Erythroblast (primary cell): ENCODE results near the gene ERC2.

Source experiments
- DNase-seq, 2 experiments: peaks; one replicate each; lab custom pipeline; 2025; lab: John Stamatoyannopoulos, UW
- GATA1 ChIP-seq: IDR thresholded peaks from 2 replicates; pipeline ENCODE4 v1.6.1; 2011; ENCODE audit warnings: low read depth, mild to moderate bottlenecking, control low read depth, low read length, moderate library complexity
- POLR2A ChIP-seq: IDR thresholded peaks from 2 replicates; pipeline ENCODE4 v1.6.1; 2011; ENCODE audit warnings: mild to moderate bottlenecking, low read length

ERC2 gene

DNA sequence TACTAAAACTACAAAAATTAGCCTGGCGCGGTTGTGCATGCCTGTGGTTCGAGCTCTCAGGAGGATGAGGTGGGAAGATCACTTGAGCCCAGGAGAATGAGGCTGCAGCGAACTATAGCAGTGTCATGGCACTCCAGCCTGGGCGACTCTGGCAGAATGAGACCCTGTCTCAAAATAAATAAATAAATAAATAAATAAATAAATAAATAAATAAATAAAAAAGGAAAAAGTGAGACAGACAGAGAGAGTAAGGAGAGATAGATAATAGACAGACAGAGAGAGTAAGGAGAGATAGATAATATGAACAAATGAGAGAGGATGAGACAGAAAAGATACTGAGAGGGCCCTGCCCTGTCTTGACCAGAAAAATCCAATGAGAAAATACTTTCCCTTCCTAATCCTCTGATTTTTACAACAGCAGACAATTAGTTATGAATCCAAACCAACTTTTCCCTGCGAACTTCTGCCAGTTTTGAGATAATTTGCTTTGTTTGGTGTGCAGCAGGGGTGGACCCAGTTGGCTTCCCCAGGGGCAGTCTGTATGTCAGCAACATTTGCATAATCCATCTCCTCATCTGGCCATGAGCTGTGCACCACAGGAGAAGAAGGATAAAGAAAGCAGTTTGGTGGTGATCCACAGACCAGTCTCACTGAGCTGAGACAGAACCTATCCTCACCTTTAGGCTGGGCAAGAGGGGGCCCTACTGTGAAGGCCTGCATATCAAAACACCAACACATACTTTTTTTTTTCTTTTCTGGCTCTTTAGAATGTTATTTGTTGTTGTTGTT is 692.7 kb downstream of the ERC2 start:
- TF ChIP-seq GATA1 (no peak), POLR2A (no peak)
- DNase-seq = no peak

DNA sequence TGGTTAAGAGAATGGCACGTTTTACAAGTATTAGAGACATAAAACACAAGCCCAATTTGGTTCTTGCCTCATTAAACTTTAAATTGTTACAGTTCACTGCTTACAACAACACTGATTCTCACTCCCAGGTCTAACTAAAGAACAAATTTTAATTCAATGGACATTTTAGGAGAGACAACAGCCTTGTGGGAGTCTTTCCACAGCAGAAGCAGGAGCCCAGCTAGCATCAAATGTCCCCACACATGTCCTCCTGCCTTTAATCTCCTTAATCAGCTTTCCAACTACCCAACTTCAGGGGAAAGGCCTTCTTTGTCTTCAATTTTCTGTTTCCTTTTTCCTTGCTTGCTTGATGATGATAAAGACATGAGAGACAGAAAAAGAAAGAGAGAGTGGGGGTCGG is 693.4 kb downstream of the ERC2 start:
- DNase-seq = no peak
- no peak for TF ChIP-seq POLR2A
- no peak for TF ChIP-seq GATA1

DNA sequence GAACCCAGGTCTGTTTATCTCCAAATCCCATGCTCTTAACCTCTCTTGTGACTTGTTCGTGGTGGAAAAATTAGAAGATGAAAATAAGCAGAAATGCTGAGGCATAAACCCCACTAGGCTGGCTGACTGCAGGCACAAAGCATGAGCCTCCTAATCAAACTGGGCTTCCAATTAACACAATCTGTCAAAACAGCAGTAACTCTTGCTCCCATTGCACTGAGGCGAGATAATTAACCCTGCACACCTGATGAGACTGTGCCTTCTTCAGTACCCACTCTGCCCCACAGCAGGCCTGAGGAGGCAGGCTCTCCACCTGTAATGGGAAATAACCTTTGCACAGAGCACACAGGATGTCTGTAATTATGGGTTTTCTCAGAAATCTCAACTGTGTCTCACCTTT is 696.8 kb downstream of the ERC2 start:
- TF ChIP-seq GATA1 = no peak
- no peak for TF ChIP-seq POLR2A
- no peak for DNase-seq

DNA sequence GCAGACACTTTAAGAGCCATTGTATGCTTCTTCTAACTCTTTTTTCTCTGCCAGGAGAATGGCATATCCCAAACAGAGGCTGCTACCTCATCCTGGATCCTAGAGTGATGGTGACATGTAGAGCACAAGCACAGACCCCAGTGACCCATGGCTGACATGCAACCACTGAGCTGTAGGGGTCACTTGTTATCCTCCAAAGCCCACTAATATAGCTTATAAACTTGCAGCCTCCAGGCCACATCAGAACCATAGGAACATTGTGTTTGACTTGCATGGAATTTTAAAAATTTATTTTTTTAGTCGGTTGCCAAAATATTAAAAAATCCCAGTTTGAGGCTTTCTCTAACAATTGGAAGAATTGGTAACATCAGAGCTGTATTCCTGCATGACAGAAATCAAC is 698.2 kb downstream of the ERC2 start:
- TF ChIP-seq POLR2A (no peak), GATA1 (no peak)
- DNase-seq = no peak

DNA sequence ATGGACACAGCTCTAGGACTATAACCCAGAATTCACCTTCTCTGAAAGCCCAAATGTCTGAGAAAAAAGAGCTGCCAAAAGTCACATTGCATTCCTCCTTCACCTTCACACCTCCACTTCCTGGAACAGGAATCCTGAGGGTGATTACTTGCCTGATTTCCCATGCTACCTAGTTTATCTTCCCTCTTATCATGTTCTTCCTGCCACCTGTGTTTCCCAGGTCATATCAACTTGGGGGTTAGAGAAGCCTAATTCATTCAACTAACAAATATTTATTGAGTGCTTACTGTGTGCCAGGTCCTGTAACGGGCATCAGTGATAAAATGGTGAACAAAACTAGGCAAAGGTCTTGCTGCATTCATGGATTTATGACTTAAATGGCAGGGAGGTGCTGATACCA is 701.5 kb downstream of the ERC2 start:
- no peak for TF ChIP-seq POLR2A
- no peak for TF ChIP-seq GATA1
- DNase-seq = no peak

DNA sequence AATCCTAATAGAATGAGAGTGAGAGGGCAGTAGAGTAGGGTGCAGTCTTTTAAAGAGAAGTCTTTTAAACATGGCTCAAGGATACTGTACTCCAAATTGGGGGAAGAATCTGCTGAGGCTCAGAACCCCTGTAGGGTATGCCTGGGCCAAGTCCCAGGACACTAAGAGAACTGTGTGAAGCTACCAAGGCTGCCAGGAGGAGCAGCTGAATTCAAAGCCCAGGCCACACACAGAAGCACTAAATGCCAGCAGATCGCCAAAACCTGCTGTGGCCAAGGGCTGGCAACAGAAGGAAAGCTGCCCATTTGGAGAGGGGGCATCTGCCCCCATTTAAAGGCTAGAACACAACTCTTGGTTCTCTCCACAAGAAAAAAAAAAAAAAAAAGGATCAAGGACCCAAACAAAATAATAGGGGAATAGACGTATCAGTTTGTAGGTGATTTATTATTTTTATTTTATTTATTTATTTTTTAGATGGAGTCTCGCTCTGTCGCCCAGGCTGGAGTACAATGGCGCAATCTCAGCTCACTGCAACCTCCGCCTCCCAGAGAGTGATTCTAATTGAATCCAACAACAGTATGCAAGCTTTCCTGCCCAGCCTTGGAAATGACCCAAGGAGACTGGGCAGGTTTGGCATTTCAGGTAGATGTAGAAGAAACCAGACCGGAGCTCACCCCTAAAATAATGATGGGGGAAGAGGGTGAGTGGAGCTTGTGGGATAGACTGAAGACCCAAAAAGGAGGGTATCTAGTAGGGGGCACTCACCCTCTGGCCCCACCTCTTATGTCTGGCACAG is 702.2 kb downstream of the ERC2 start:
- no peak for DNase-seq
- no peak for TF ChIP-seq GATA1
- no peak for TF ChIP-seq POLR2A

DNA sequence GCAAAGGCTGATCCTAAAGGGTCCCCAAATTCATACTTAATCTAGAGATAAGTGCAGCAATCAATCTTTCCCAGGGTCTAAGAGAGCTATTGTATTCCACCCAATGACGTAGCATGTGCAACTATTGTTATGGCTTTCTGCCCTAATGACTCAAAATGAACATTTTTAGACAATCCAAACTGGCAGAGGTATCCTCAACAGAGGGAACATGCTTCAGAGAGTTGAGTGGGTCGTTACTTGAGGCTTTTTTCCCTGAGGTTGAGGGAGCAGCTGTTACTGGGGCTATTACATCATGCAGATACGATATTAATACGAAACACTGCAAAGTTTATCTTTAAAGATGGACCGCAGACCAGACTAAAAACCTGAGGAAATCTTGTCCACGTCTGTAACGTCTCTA is 702.9 kb downstream of the ERC2 start:
- TF ChIP-seq GATA1 = no peak
- TF ChIP-seq POLR2A = no peak
- DNase-seq = no peak

DNA sequence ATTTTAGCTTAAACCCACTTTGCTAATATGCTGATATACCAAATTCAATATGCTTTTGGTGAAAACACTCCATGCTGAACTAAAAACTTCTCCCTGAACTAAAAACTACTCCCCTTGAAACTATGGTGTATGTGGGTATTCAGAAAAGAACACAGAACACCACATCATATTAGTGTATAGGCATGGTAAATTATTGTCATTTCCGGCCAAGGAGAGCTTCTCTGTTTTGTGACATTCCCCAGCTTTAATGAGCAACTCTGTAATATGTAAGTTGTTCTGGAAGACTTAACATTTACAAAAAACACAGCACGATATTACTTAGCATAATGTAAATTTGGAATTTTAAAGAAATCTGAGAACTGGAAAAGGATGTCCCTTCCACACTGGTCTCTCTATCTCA is 711.3 kb downstream of the ERC2 start:
- no peak for DNase-seq
- no peak for TF ChIP-seq POLR2A
- TF ChIP-seq GATA1 = no peak

DNA sequence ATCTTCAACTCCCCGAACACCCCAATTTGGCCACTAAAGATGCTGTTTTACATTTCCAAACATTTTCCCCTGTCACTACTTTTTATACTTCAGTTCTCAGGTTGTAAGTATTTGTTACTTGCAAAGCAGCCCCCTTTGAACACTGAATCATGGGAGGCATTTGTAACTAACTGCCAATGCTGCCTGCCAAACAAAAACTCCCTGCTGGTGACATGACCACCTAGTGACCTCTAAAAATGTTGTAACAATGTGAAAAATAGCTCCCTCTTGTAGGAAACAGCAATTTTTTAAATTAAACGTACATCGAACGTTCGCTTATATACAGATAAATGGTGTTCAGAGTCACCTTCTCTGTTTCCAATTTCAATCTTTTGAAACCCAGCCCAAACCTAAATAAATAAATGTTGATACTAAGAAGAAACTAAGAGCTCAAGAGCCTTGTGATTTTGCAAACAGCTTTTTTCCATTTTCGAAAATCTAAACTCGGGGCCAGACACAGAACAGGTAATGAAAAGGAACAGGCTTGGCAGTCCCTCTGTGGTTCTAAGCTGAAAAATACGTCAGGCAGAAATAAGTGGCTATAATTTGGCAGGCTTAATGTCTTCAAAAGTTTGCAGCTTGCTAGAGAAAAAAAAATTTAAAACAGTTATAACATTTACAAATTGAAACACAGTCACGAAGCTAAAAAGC is 712.6 kb downstream of the ERC2 start:
- TF ChIP-seq GATA1 = no peak
- TF ChIP-seq POLR2A = no peak

DNA sequence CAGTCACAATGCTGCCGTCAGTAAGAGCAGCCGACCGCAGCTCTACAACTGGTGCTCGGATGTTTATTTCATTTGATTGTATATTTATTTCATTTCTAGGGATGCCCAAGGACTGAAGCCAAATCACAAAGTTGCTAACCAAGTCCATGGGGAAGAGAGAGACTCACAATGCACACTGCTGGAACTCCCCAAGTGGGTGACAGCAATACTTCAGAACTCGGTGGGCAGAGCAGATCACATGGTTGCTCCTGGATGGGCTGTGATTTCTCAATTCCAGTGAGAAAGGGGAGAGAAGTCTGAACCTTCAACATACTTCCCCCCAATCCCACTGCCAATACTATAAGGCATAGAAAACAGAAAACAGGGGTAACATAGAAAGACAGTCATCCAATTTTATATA is 715.4 kb downstream of the ERC2 start:
- DNase-seq = no peak
- TF ChIP-seq POLR2A (no peak), GATA1 (no peak)

More for the DNA sequence above, 712.6 kb downstream of the ERC2 start:
- DNase-seq = no peak

DNA sequence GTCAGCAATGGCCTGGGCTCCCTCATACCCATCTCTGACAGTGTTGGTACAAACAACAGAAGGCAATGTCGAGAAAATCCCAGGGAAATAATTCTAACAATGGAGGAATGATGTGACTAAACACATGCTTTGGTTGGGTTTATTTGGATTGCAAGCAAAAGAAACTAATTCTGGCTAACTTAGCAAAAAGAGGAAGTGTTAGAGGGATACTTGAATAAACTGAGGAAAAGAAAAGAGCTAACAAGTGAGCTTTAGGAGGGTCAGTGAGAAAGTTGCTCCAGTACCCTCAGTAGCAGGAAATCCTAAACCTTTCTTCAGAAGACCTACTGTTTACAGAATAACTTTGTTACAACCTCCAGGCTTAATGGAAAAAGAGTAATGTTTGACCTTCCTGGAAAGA is 716.5 kb downstream of the ERC2 start:
- DNase-seq = no peak
- TF ChIP-seq GATA1 (no peak), POLR2A (no peak)

DNA sequence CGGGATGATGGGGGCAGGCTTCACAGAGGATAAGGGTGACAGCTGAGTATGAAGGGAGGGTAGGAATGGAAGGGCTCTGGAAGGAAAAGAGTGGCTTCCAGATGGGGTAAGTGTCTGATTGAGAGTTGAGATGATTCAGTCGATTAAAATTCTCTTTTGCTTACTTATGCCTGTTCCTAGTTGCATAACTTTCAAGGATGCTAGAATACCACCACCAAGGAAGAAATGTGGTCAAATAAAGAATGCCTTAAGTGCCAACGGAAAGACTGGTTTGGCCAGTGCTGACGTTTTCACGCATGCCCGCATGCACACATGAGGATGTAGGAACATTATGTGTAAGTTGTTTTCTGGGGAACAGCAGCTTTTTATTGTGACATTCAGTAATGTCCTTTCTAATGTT is 717.7 kb downstream of the ERC2 start:
- no peak for DNase-seq
- TF ChIP-seq POLR2A = no peak
- no peak for TF ChIP-seq GATA1

DNA sequence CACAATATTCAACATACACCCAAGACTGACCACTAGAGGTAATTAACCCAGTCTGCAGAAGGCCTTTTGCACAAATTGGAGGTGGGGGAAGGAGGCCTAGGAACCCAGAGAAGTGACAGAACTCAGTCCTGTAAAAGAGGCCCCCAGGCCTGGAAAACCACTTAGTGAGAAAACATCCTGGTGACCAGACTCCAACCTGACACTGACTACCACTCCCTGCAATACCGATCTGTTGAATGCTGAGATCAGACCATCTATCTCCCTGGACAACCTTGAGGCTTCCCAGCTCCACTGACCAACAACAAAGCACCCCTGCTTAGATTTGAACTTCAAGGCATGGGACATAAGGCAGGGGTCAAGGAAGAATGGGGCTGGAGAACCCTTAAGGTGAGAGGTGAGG is 719.2 kb downstream of the ERC2 start:
- no peak for DNase-seq
- TF ChIP-seq GATA1 (no peak), POLR2A (no peak)
